GM19455 (cell line): ENCODE measurements around the gene CD82.
A peak's percentile ranks its signal among the peaks of the same experiment; 100 is the strongest.

ENCODE experiments used
- ATAC-seq: cut with Tn5 transposase; IDR thresholded peaks from one replicate; pipeline ENCODE4 v1.9.1; 2021; ENCODE audit not compliant: unreplicated experiment

CD82 gene

GRCh38 chr11:44574610-44575287 lies 9.3 kb downstream of the CD82 start:
- no peak for ATAC-seq

GRCh38 chr11:44575288-44575672 lies 9.8 kb downstream of the CD82 start:
- no peak for ATAC-seq

GRCh38 chr11:44575962-44576361 lies 10.5 kb downstream of the CD82 start:
- no peak for ATAC-seq

GRCh38 chr11:44576656-44577055 lies 11.2 kb downstream of the CD82 start:
- ATAC-seq, result no peak

GRCh38 chr11:44577231-44577830 lies 11.9 kb downstream of the CD82 start:
- no peak for ATAC-seq

GRCh38 chr11:44578279-44578678 lies 12.8 kb downstream of the CD82 start:
- ATAC-seq, result no peak

- no peak for ATAC-seq
Measured at GRCh38 chr11:44579302-44579761, 13.9 kb downstream of the CD82 start.

- ATAC-seq, result no peak
Measured at GRCh38 chr11:44580701-44581100, 15.2 kb downstream of the CD82 start.

- ATAC-seq, result no peak
Measured at GRCh38 chr11:44581246-44581645, 15.8 kb downstream of the CD82 start.

GRCh38 chr11:44582641-44583352 lies 17.3 kb downstream of the CD82 start:
- ATAC-seq, result no peak

- ATAC-seq, result no peak
Measured at GRCh38 chr11:44583353-44583669, 17.8 kb downstream of the CD82 start.

GRCh38 chr11:44585421-44585820 lies 20.0 kb downstream of the CD82 start:
- ATAC-seq, result no peak

- ATAC-seq, result no peak
Measured at GRCh38 chr11:44589301-44589700, 23.8 kb downstream of the CD82 start.

GRCh38 chr11:44590769-44591168 lies 25.3 kb downstream of the CD82 start:
- ATAC-seq, result no peak

- ATAC-seq, result no peak
Measured at GRCh38 chr11:44591557-44591956, 26.1 kb downstream of the CD82 start.

GRCh38 chr11:44592125-44592940 lies 26.9 kb downstream of the CD82 start:
- ATAC-seq, result no peak

GRCh38 chr11:44593251-44593650 lies 27.8 kb downstream of the CD82 start:
- ATAC-seq, result no peak

GRCh38 chr11:44595006-44595405 lies 29.5 kb downstream of the CD82 start:
- ATAC-seq, result no peak

- ATAC-seq, result no peak
Measured at GRCh38 chr11:44595964-44596381, 30.5 kb downstream of the CD82 start.

GRCh38 chr11:44596525-44597276 lies 31.2 kb downstream of the CD82 start:
- ATAC-seq, result peak; percentile 52
